GM23338 (cell line): ENCODE data around the gene SH3TC1. TPM values are rescaled to one million over a fixed set of nuclear protein-coding genes. Genes with fewer than 3 reads are reported as not detected.

Experiments
- ATAC-seq: fragments of 200-7000 bp; cut with Tn5 transposase; 3 replicates; pipeline ENCODE4 v1.9.1; 2020
- DNase-seq: peaks from one replicate; pipeline ENCODE4 v3.0.0-alpha.2; 2015; ENCODE audit warnings: low spot score
- H2AFZ ChIP-seq: fragments of 200-600 bp; sonication (generic); 2 replicates; pipeline ENCODE4 v1.8.0; 2016; ENCODE audit warnings: antibody characterized with exemption, mild to moderate bottlenecking, moderate library complexity
- H3F3A ChIP-seq: fragments of 200-600 bp; sonication (generic); replicated peaks from 2 replicates; pipeline ENCODE4 v1.8.0; 2017; ENCODE audit warnings: antibody characterized with exemption, mixed run types, low read depth
- H3K27ac ChIP-seq: fragments of 200-600 bp; sonication (generic); 2 replicates; pipeline ENCODE4 v1.6.1; 2016; ENCODE audit warnings: low read depth
- H3K27me3 ChIP-seq: fragments of 200-600 bp; sonication (generic); 2 replicates; pipeline ENCODE4 v1.8.0; 2016; ENCODE audit warnings: mild to moderate bottlenecking, mixed run types, moderate library complexity; ENCODE audit not compliant: insufficient read depth
- H3K36me3 ChIP-seq: fragments of 200-600 bp; sonication (generic); 2 replicates; pipeline ENCODE4 v1.8.0; 2016; ENCODE audit warnings: mild to moderate bottlenecking; ENCODE audit not compliant: insufficient read depth
- H3K4me1 ChIP-seq: fragments of 200-600 bp; sonication (generic); 2 replicates; pipeline ENCODE4 v1.8.0; 2016; ENCODE audit warnings: mild to moderate bottlenecking, moderate library complexity; ENCODE audit not compliant: insufficient read depth
- H3K4me2 ChIP-seq: fragments of 200-600 bp; sonication (generic); 2 replicates; pipeline ENCODE4 v1.7.1; 2017; ENCODE audit warnings: mixed run types
- H3K4me3 ChIP-seq: fragments of 200-600 bp; sonication (generic); 2 replicates; pipeline ENCODE4 v1.6.1; 2016; ENCODE audit warnings: mixed run types
- H3K79me2 ChIP-seq: fragments of 200-600 bp; sonication (generic); replicated peaks from 2 replicates; pipeline ENCODE4 v1.8.0; 2017; ENCODE audit warnings: mild to moderate bottlenecking; ENCODE audit not compliant: insufficient read depth
- H3K9me2 ChIP-seq: fragments of 200-600 bp; sonication (generic); 2 replicates; pipeline ENCODE4 v1.8.0; 2017; ENCODE audit not compliant: insufficient read depth
- H4K20me1 ChIP-seq: fragments of 200-600 bp; sonication (generic); replicated peaks from 2 replicates; pipeline ENCODE4 v1.8.0; 2017; ENCODE audit warnings: mild to moderate bottlenecking; ENCODE audit not compliant: insufficient read depth
- H3K27ac Mint-ChIP-seq: 2 replicates; pipeline ENCODE4 v1.8.0; 2020; ENCODE audit warnings: inconsistent platforms, mild to moderate bottlenecking, moderate library complexity, mixed read lengths
- H3K27me3 Mint-ChIP-seq: 3 replicates; pipeline ENCODE4 v1.8.0; 2022; ENCODE audit warnings: low read depth, mild to moderate bottlenecking, moderate library complexity, mixed read lengths, inconsistent platforms; ENCODE audit not compliant: insufficient read depth, poor library complexity
- H3K36me3 Mint-ChIP-seq: 3 replicates; pipeline ENCODE4 v1.8.0; 2021; ENCODE audit warnings: low read depth, mild to moderate bottlenecking, inconsistent platforms, moderate library complexity, mixed read lengths
- H3K4me1 Mint-ChIP-seq: 3 replicates; pipeline ENCODE4 v1.8.0; 2020; ENCODE audit warnings: mild to moderate bottlenecking, inconsistent platforms, mixed read lengths
- H3K4me3 Mint-ChIP-seq: 3 replicates; pipeline ENCODE4 v1.8.0; 2021; ENCODE audit warnings: moderate library complexity, mild to moderate bottlenecking, inconsistent platforms, mixed read lengths
- H3K9me3 Mint-ChIP-seq: 3 replicates; pipeline ENCODE4 v1.8.0; 2020; ENCODE audit warnings: moderate library complexity, mild to moderate bottlenecking, inconsistent platforms, mixed read lengths
- CREB1 ChIP-seq: fragments of 250-450 bp; sonication (Bioruptor Pico); IDR thresholded peaks from 2 replicates; pipeline ENCODE4 v1.5.0; 2020; ENCODE audit warnings: low read depth, mild to moderate bottlenecking, moderate library complexity
- CTCF ChIP-seq, 2 experiments: fragments of 200-600 bp in 1 of 2; sonication (generic) in 1 of 2; conservative IDR thresholded peaks; 2 replicates each; pipeline versions ENCODE4 v1.5.1 to v1.6.1; 2016 to 2017; ENCODE audit warnings: antibody characterized with exemption in 2 of 2, low read depth in 2 of 2, mild to moderate bottlenecking in 2 of 2, moderate library complexity in 1 of 2
- EZH2 ChIP-seq: fragments of 200-600 bp; sonication (generic); IDR thresholded peaks from one replicate; pipeline ENCODE4 v1.8.0; 2017; ENCODE audit warnings: antibody characterized with exemption, mild to moderate bottlenecking, low read depth; ENCODE audit not compliant: unreplicated experiment
- EZH2phosphoT487 ChIP-seq: fragments of 200-600 bp; sonication (generic); IDR thresholded peaks from one replicate; pipeline ENCODE4 v1.8.1; 2018; ENCODE audit warnings: antibody characterized with exemption; ENCODE audit not compliant: unreplicated experiment
- JUNB ChIP-seq: IDR thresholded peaks from one replicate; pipeline ENCODE4 v1.6.1; 2016; ENCODE audit warnings: antibody characterized with exemption; ENCODE audit not compliant: unreplicated experiment
- NANOG ChIP-seq: IDR thresholded peaks from 2 replicates; pipeline ENCODE4 v1.6.1; 2016; ENCODE audit warnings: antibody characterized with exemption, borderline replicate concordance
- POLR2AphosphoS5 ChIP-seq: IDR thresholded peaks from 2 replicates; pipeline ENCODE4 v1.6.1; 2016; ENCODE audit warnings: antibody characterized with exemption, low read depth
- REST ChIP-seq: IDR thresholded peaks from one replicate; pipeline ENCODE4 v1.6.1; 2018; ENCODE audit warnings: antibody characterized with exemption; ENCODE audit not compliant: unreplicated experiment
- STAT1 ChIP-seq: IDR thresholded peaks from one replicate; pipeline ENCODE4 v1.6.1; 2016; ENCODE audit warnings: antibody characterized with exemption; ENCODE audit not compliant: unreplicated experiment
- ZNF114 ChIP-seq: fragments of 250-450 bp; sonication (Bioruptor Pico); IDR thresholded peaks from 2 replicates; pipeline ENCODE4 v1.5.0; 2020; ENCODE audit warnings: mild to moderate bottlenecking, moderate library complexity
- ZNF331 ChIP-seq: fragments of 250-450 bp; sonication (Bioruptor Pico); IDR thresholded peaks from 2 replicates; pipeline ENCODE4 v1.5.0; 2020; ENCODE audit warnings: low read depth, mild to moderate bottlenecking, moderate library complexity
- polyA plus RNA-seq: library from polyadenylated mRNA; unstranded; fragments of >200 nt; fragmentation: Nextera tagmentation; extraction: Ambion mirVana; gene quantifications from 2 replicates; pipeline ENCODE4 v1.2.1, GENCODE V29; 2016
- total RNA-seq: library from RNA; depleted of rRNA; stranded (reverse); fragments of >200 nt; shearing (Covaris generic); gene quantifications from 2 replicates; pipeline ENCODE4 v1.2.3, GENCODE V29; 2014
- TF ChIP-seq, protein P1 (sequence below): fragments of 250-450 bp; sonication (Bioruptor Pico); IDR thresholded peaks from 2 replicates; pipeline ENCODE4 v1.5.0; 2020; ENCODE audit warnings: mild to moderate bottlenecking, moderate library complexity
- TF ChIP-seq, protein P2 (sequence below): IDR thresholded peaks from 2 replicates; pipeline ENCODE4 v1.6.1; 2016; ENCODE audit warnings: antibody characterized with exemption

The SH3TC1 gene
- total and polyA plus RNA-seq, 2 experiments from 2014 or later = 0.07 TPM; not detected in 1

- ATAC-seq = no peak; the same call in 1 of the 3 replicates
- H3K27ac Mint-ChIP-seq = no peak overlapping the region
These were observed 12.9 kb downstream of the SH3TC1 start for GRCh38 chr4:8211737-8212581.

More at GRCh38 chr4:8211737-8212581, 12.9 kb downstream of the SH3TC1 start:
- H3K9me3 Mint-ChIP-seq = no peaks in the 10 kb centered on the region
- Histone ChIP-seq H3K4me3 (no peak overlapping the region), H4K20me1 (no peaks in the 10 kb centered on the region), H3K9me2 (no peaks in the 10 kb centered on the region), H3F3A (no peaks in the 10 kb centered on the region), H3K79me2 (no peaks in the 10 kb centered on the region), H3K27ac (no peak overlapping the region), H3K4me1 (no peaks in the 10 kb centered on the region), H3K27me3 (no peaks in the 10 kb centered on the region), H2AFZ (no peak overlapping the region; the same call in 1 of the 2 replicates), H3K36me3 (no peaks in the 10 kb centered on the region), H3K4me2 (no peak overlapping the region)
- TF ChIP-seq REST (no peak), EZH2 (no peak), ZNF331 (CRISPR knock-in tag) (no peak), JUNB (no peak), ZNF114 (CRISPR knock-in tag) (no peak), STAT1 (no peak), EZH2phosphoT487 (no peak), NANOG (no peak), CTCF (conservative IDR thresholded peaks at IDR 0.05; ENCODE audit: low read depth in 2 of 2) (no peak), POLR2AphosphoS5 (no peak), CREB1 (no peak)
- TF ChIP-seq, protein P1, sequence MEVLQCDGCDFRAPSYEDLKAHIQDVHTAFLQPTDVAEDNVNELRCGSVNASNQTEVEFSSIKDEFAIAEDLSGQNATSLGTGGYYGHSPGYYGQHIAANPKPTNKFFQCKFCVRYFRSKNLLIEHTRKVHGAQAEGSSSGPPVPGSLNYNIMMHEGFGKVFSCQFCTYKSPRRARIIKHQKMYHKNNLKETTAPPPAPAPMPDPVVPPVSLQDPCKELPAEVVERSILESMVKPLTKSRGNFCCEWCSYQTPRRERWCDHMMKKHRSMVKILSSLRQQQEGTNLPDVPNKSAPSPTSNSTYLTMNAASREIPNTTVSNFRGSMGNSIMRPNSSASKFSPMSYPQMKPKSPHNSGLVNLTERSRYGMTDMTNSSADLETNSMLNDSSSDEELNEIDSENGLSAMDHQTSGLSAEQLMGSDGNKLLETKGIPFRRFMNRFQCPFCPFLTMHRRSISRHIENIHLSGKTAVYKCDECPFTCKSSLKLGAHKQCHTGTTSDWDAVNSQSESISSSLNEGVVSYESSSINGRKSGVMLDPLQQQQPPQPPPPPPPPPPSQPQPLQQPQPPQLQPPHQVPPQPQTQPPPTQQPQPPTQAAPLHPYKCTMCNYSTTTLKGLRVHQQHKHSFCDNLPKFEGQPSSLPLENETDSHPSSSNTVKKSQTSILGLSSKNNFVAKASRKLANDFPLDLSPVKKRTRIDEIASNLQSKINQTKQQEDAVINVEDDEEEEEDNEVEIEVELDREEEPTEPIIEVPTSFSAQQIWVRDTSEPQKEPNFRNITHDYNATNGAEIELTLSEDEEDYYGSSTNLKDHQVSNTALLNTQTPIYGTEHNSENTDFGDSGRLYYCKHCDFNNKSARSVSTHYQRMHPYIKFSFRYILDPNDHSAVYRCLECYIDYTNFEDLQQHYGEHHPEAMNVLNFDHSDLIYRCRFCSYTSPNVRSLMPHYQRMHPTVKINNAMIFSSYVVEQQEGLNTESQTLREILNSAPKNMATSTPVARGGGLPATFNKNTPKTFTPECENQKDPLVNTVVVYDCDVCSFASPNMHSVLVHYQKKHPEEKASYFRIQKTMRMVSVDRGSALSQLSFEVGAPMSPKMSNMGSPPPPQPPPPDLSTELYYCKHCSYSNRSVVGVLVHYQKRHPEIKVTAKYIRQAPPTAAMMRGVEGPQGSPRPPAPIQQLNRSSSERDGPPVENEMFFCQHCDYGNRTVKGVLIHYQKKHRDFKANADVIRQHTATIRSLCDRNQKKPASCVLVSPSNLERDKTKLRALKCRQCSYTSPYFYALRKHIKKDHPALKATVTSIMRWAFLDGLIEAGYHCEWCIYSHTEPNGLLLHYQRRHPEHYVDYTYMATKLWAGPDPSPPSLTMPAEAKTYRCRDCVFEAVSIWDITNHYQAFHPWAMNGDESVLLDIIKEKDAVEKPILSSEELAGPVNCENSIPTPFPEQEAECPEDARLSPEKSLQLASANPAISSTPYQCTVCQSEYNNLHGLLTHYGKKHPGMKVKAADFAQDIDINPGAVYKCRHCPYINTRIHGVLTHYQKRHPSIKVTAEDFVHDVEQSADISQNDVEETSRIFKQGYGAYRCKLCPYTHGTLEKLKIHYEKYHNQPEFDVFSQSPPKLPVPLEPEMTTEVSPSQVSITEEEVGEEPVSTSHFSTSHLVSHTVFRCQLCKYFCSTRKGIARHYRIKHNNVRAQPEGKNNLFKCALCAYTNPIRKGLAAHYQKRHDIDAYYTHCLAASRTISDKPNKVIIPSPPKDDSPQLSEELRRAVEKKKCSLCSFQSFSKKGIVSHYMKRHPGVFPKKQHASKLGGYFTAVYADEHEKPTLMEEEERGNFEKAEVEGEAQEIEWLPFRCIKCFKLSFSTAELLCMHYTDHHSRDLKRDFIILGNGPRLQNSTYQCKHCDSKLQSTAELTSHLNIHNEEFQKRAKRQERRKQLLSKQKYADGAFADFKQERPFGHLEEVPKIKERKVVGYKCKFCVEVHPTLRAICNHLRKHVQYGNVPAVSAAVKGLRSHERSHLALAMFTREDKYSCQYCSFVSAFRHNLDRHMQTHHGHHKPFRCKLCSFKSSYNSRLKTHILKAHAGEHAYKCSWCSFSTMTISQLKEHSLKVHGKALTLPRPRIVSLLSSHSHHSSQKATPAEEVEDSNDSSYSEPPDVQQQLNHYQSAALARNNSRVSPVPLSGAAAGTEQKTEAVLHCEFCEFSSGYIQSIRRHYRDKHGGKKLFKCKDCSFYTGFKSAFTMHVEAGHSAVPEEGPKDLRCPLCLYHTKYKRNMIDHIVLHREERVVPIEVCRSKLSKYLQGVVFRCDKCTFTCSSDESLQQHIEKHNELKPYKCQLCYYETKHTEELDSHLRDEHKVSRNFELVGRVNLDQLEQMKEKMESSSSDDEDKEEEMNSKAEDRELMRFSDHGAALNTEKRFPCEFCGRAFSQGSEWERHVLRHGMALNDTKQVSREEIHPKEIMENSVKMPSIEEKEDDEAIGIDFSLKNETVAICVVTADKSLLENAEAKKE (CRISPR knock-in tag) = no peak
- TF ChIP-seq, protein P2, sequence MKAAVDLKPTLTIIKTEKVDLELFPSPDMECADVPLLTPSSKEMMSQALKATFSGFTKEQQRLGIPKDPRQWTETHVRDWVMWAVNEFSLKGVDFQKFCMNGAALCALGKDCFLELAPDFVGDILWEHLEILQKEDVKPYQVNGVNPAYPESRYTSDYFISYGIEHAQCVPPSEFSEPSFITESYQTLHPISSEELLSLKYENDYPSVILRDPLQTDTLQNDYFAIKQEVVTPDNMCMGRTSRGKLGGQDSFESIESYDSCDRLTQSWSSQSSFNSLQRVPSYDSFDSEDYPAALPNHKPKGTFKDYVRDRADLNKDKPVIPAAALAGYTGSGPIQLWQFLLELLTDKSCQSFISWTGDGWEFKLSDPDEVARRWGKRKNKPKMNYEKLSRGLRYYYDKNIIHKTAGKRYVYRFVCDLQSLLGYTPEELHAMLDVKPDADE = no peak
- H3K4me1 Mint-ChIP-seq = peaks cover 21% of the 10 kb centered on the region
- peaks cover 8% of the 10 kb centered on the region for H3K27me3 Mint-ChIP-seq
- no peak for DNase-seq
- H3K4me3 Mint-ChIP-seq = no peak overlapping the region
- no peaks in the 10 kb centered on the region for H3K36me3 Mint-ChIP-seq
